HFF-Myc (cell line): ENCODE data around the gene FBXW9.

Experiments used
- DNase-seq: peaks from one replicate; pipeline ENCODE4 v3.0.0-alpha.2; 2011; ENCODE audit warnings: low read depth; ENCODE audit errors: extremely low read depth
- H3K4me3 ChIP-seq: replicated peaks from 2 replicates; pipeline ENCODE4 v1.5.1; 2011; ENCODE audit warnings: low read depth, mild to moderate bottlenecking, control low read depth, low read length
- CTCF ChIP-seq: IDR thresholded peaks from 2 replicates; pipeline ENCODE4 v1.5.1; 2012; ENCODE audit warnings: mild to moderate bottlenecking, low read depth, low read length, control low read depth; ENCODE audit errors: missing control alignments

FBXW9 gene

GRCh38 chr19:12711187-12711586, 14.8 kb upstream of the FBXW9 start:
- no peak for DNase-seq
- no peak for TF ChIP-seq CTCF
- no peak overlapping the region for H3K4me3 ChIP-seq

- no peak for TF ChIP-seq CTCF
- DNase-seq: no peak
- no peak overlapping the region for H3K4me3 ChIP-seq
Measured at GRCh38 chr19:12708641-12709040, 12.2 kb upstream of the FBXW9 start.

GRCh38 chr19:12706332-12706718, 9.9 kb upstream of the FBXW9 start:
- no peak for TF ChIP-seq CTCF
- no peak overlapping the region for H3K4me3 ChIP-seq
- DNase-seq: no peak

GRCh38 chr19:12705654-12706331, 9.4 kb upstream of the FBXW9 start:
- DNase-seq: no peak
- no peak for TF ChIP-seq CTCF
- H3K4me3 ChIP-seq: no peak overlapping the region

GRCh38 chr19:12705169-12705568, 8.7 kb upstream of the FBXW9 start:
- H3K4me3 ChIP-seq: no peak overlapping the region

GRCh38 chr19:12703046-12703445, 6.6 kb upstream of the FBXW9 start:
- TF ChIP-seq CTCF: no peak
- no peak for DNase-seq
- H3K4me3 ChIP-seq: no peak overlapping the region

More at GRCh38 chr19:12705169-12705568, 8.7 kb upstream of the FBXW9 start:
- no peak for DNase-seq
- no peak for TF ChIP-seq CTCF
